GM23248 (cell line): ENCODE measurements around the gene GAMT.

Experiments
- EZH2 ChIP-seq: fragments of 200-600 bp; sonication (generic); IDR thresholded peaks from 2 replicates; pipeline ENCODE4 v1.6.1; 2018; ENCODE audit warnings: antibody characterized with exemption, mild to moderate bottlenecking; ENCODE audit not compliant: insufficient read depth, poor library complexity, severe bottlenecking
- EZH2phosphoT487 ChIP-seq: fragments of 200-600 bp; sonication (generic); IDR thresholded peaks from 2 replicates; pipeline ENCODE4 v1.6.1; 2018; ENCODE audit warnings: antibody characterized with exemption, moderate library complexity, mild to moderate bottlenecking, low read depth; ENCODE audit not compliant: insufficient read depth

- TF ChIP-seq EZH2, result no peak
- no peak for TF ChIP-seq EZH2phosphoT487
Measured at GRCh38 chr19:1445185-1445931, 44.0 kb upstream of the GAMT start.
